Endothelial cell of umbilical vein (primary cell): Measurements from ENCODE around the gene MYOD1. TPM values are rescaled to one million over a fixed set of nuclear protein-coding genes. Genes with fewer than 3 reads are reported as not detected.

Experiments
- BruUV-seq: library from RNA; stranded (reverse); fragments of 400-500 nt; replicated peaks from 2 replicates; lab custom pipeline; 2021; lab: Mats Ljungman, UMichigan
- CTCF ChIA-PET: fragments of 300-600, 350-600 bp; sonication (Branson Sonifier 250); formaldehyde crosslinking; loops from one replicate; lab custom pipeline; 2021; ENCODE audit warnings: antibody characterized with exemption, inconsistent platforms; lab: Charles Lee
- POLR2A ChIA-PET: fragments of 300-600, 350-600 bp; sonication (Branson Sonifier 250); formaldehyde crosslinking; loops from one replicate; lab custom pipeline; 2021; ENCODE audit warnings: antibody characterized with exemption, inconsistent platforms; lab: Charles Lee
- DNase-seq: peaks from one replicate; pipeline ENCODE4 v3.0.0-alpha.2; 2011; ENCODE audit warnings: low read depth, low spot score
- FAIRE-seq: peaks from 2 replicates; lab custom pipeline; 2011; peaks lifted over from hg19 to GRCh38; lab: Jason Lieb, UNC
- H2AFZ ChIP-seq: 2 replicates; pipeline ENCODE4 v1.6.0; 2012; ENCODE audit warnings: low read depth, low read length, control low read depth, inconsistent platforms
- H3K27ac ChIP-seq: 2 replicates; pipeline ENCODE4 v1.5.1; 2011; ENCODE audit warnings: low read depth, mild to moderate bottlenecking, control low read depth, low read length, moderate library complexity; ENCODE audit not compliant: insufficient read depth
- H3K27me3 ChIP-seq, 2 experiments: 2 replicates each; pipeline versions ENCODE4 v1.6.0 to v1.6.1; 2011; ENCODE audit warnings: low read length in 2 of 2, mixed read lengths in 1 of 2; ENCODE audit not compliant: control insufficient read depth in 2 of 2, insufficient read depth in 2 of 2
- H3K36me3 ChIP-seq, 2 experiments: 2 replicates in 1 of 2; 3 replicates in 1 of 2; pipeline ENCODE4 v1.5.1; 2011; ENCODE audit warnings: low read length in 2 of 2, mild to moderate bottlenecking in 1 of 2, moderate library complexity in 1 of 2; ENCODE audit not compliant: control insufficient read depth in 2 of 2, insufficient read depth in 2 of 2; ENCODE audit errors: extremely low read depth in 1 of 2
- H3K4me1 ChIP-seq: 3 replicates; pipeline ENCODE4 v1.5.1; 2011; ENCODE audit warnings: mild to moderate bottlenecking, low read length; ENCODE audit not compliant: control insufficient read depth, insufficient read depth; ENCODE audit errors: extremely low read depth
- H3K4me2 ChIP-seq: 2 replicates; pipeline ENCODE4 v1.6.1; 2011; ENCODE audit warnings: low read length, control low read depth, mixed read lengths; ENCODE audit not compliant: insufficient read depth
- H3K4me3 ChIP-seq, 3 experiments: fragments of 200-600 bp in 1 of 3; sonication (generic), shearing (Covaris generic) in 1 of 3; replicated peaks in 1 of 3; 2 replicates each; pipeline ENCODE4 v1.5.1; 2011 to 2016; ENCODE audit warnings: control low read depth in 3 of 3, low read length in 3 of 3, mild to moderate bottlenecking in 2 of 3, inconsistent platforms in 1 of 3, low read depth in 1 of 3, moderate library complexity in 1 of 3; ENCODE audit not compliant: insufficient read depth in 1 of 3
- H3K79me2 ChIP-seq: 2 replicates; pipeline ENCODE4 v1.6.0; 2012; ENCODE audit warnings: low read length, inconsistent platforms; ENCODE audit not compliant: control insufficient read depth, insufficient read depth
- H3K9ac ChIP-seq: replicated peaks from 2 replicates; pipeline ENCODE3; 2011; ENCODE audit warnings: low read length, control low read depth; ENCODE audit not compliant: insufficient read depth; ENCODE audit errors: extremely low read depth
- H3K9me1 ChIP-seq: replicated peaks from 3 replicates; pipeline ENCODE4 v1.6.0; 2011; ENCODE audit warnings: mild to moderate bottlenecking, low read length; ENCODE audit not compliant: control insufficient read depth, insufficient read depth; ENCODE audit errors: extremely low read depth
- H3K9me3 ChIP-seq: replicated peaks from 2 replicates; pipeline ENCODE4 v1.5.1; 2012; ENCODE audit warnings: low read length, inconsistent platforms; ENCODE audit not compliant: control insufficient read depth, insufficient read depth
- H4K20me1 ChIP-seq: replicated peaks from 2 replicates; pipeline ENCODE3; 2011; ENCODE audit warnings: mild to moderate bottlenecking, low read length; ENCODE audit not compliant: control insufficient read depth, insufficient read depth; ENCODE audit errors: extremely low read depth
- EZH2 ChIP-seq: IDR thresholded peaks from 2 replicates; pipeline ENCODE4 v1.6.1; 2012; ENCODE audit warnings: borderline replicate concordance, low read depth, mild to moderate bottlenecking, moderate library complexity, low read length, inconsistent platforms; ENCODE audit not compliant: severe bottlenecking
- FOS ChIP-seq: IDR thresholded peaks from 2 replicates; pipeline ENCODE4 v1.6.1; 2011; ENCODE audit warnings: mild to moderate bottlenecking, low read length, moderate library complexity, borderline replicate concordance; ENCODE audit not compliant: insufficient read depth
- GATA2 ChIP-seq: IDR thresholded peaks from 2 replicates; pipeline ENCODE4 v1.7.0; 2011; ENCODE audit warnings: low read depth, mild to moderate bottlenecking, moderate library complexity, mixed read lengths, low read length; ENCODE audit not compliant: insufficient read length, insufficient read depth
- JUN ChIP-seq: IDR thresholded peaks from 2 replicates; pipeline ENCODE4 v1.6.1; 2011; ENCODE audit warnings: borderline replicate concordance, low read depth; ENCODE audit not compliant: insufficient read length, insufficient read depth
- MYC ChIP-seq: IDR thresholded peaks from one replicate; pipeline ENCODE4 v1.6.1; 2011; ENCODE audit warnings: mild to moderate bottlenecking, low read depth, low read length
- POLR2A ChIP-seq: IDR thresholded peaks from 2 replicates; pipeline ENCODE4 v1.6.1; 2012; ENCODE audit warnings: low read depth, mild to moderate bottlenecking, control low read depth, low read length
- POLR2AphosphoS5 ChIP-seq: IDR thresholded peaks from 2 replicates; pipeline ENCODE4 v1.6.1; 2012; ENCODE audit warnings: low read depth, mild to moderate bottlenecking, control low read depth, low read length, moderate library complexity; ENCODE audit not compliant: insufficient read depth
- dilution Hi-C: fragments of 300-500 bp; cut with MboI; formaldehyde crosslinking; loops from one replicate; pipeline ENCODE4 v1.15.0; 2019; ENCODE audit warnings: low sequenced_read_pairs; ENCODE audit not compliant: extremely low pct_ligation_motif_present
- intact Hi-C: fragments of 100-400 bp; cut with micrococcal nuclease; formaldehyde crosslinking; loops from one replicate; pipeline ENCODE4 v1.10.0; 2022
- polyA plus RNA-seq, 4 experiments: library from polyadenylated mRNA; depleted of rRNA in 3 of 4; stranded (reverse) in 3 of 4; unstranded in 1 of 4; fragments of >200 nt; gene quantifications; 2 replicates each; pipeline versions ENCODE4 v1.2.1 to v1.2.3, GENCODE V29; 2011 to 2012; ENCODE audit warnings: missing spikeins in 1 of 4
- total RNA-seq: library from RNA; stranded (reverse); gene quantifications from 2 replicates; pipeline ENCODE4 v1.2.3, GENCODE V29; 2021
- TF ChIP-seq, protein P1 (sequence below): IDR thresholded peaks from 2 replicates; pipeline ENCODE4 v1.6.1; 2011; ENCODE audit not compliant: insufficient read depth, insufficient read length
- TF ChIP-seq, protein P2 (sequence below), 2 donors: IDR thresholded peaks; 1 replicate in 1 of 2; 2 replicates in 1 of 2; pipeline ENCODE4 v1.5.1; 2011; ENCODE audit warnings: low read length in 2 of 2, mild to moderate bottlenecking in 2 of 2, moderate library complexity in 2 of 2, control low read depth in 1 of 2, inconsistent platforms in 1 of 2, low read depth in 1 of 2; ENCODE audit not compliant: insufficient read depth in 1 of 2; ENCODE audit errors: extremely low read depth in 1 of 2

MYOD1 gene
- total and polyA plus RNA-seq, 2 donors (not counting 3 experiments of a cell fraction or from before 2014, with no cell fraction given), result not detected

GRCh38 chr11:17725174-17725573 lies 5.8 kb downstream of the MYOD1 start:
- Histone ChIP-seq H3K9ac (no peak overlapping the region), H3K4me1 (no peaks in the 10 kb centered on the region), H2AFZ (no peak overlapping the region), H3K27ac (no peak overlapping the region), H4K20me1 (no peaks in the 10 kb centered on the region), H3K9me1 (no peaks in the 10 kb centered on the region), H3K79me2 (no peaks in the 10 kb centered on the region), H3K27me3 (peaks cover 42 to 47% of the 10 kb centered on the region in 2 experiments), H3K36me3 (no peaks in the 10 kb centered on the region), H3K4me2 (no peak overlapping the region), H3K4me3 (no peak overlapping the region), H3K9me3 (no peaks in the 10 kb centered on the region)
- intact Hi-C loops, result no loop called here
- ChIA-PET POLR2A (no interaction called here), CTCF (interaction anchor here (1.5 to 7.8 kb wide), 2 partner anchors 124 to 248 kb away, joined by 4 to 62 read pairs; no protein-coding TSS in a partner anchor)
- TF ChIP-seq POLR2A, result no peak
- no peak for TF ChIP-seq EZH2
- TF ChIP-seq FOS, result no peak
- TF ChIP-seq POLR2AphosphoS5, result no peak
- TF ChIP-seq GATA2, result no peak
- TF ChIP-seq, protein P1, sequence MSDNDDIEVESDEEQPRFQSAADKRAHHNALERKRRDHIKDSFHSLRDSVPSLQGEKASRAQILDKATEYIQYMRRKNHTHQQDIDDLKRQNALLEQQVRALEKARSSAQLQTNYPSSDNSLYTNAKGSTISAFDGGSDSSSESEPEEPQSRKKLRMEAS, result no peak
- TF ChIP-seq, protein P2, sequence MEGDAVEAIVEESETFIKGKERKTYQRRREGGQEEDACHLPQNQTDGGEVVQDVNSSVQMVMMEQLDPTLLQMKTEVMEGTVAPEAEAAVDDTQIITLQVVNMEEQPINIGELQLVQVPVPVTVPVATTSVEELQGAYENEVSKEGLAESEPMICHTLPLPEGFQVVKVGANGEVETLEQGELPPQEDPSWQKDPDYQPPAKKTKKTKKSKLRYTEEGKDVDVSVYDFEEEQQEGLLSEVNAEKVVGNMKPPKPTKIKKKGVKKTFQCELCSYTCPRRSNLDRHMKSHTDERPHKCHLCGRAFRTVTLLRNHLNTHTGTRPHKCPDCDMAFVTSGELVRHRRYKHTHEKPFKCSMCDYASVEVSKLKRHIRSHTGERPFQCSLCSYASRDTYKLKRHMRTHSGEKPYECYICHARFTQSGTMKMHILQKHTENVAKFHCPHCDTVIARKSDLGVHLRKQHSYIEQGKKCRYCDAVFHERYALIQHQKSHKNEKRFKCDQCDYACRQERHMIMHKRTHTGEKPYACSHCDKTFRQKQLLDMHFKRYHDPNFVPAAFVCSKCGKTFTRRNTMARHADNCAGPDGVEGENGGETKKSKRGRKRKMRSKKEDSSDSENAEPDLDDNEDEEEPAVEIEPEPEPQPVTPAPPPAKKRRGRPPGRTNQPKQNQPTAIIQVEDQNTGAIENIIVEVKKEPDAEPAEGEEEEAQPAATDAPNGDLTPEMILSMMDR (IDR thresholded peaks at IDR 0.05; ENCODE audit: extremely low read depth in 1 of 2, insufficient read depth in 1 of 2, low read depth in 1 of 2, low read length in 2 of 2), result no peak
- no peak for TF ChIP-seq JUN
- TF ChIP-seq MYC, result no peak
- DNase-seq (no peak), FAIRE-seq (no peak)
- dilution Hi-C loops, result no loop called here
- no TSS peak for BruUV-seq
